GM12875 (cell line): Measurements from ENCODE around the gene RASGRF1.

ENCODE experiments used
- H3K4me3 ChIP-seq: one replicate; pipeline ENCODE4 v1.5.1; 2011; ENCODE audit warnings: low read depth, low read length, control low read depth
- TF ChIP-seq, protein P1 (sequence below): IDR thresholded peaks from 2 replicates; pipeline ENCODE4 v1.5.1; 2011; ENCODE audit warnings: low read depth, mild to moderate bottlenecking, control low read depth, inconsistent platforms, low read length, moderate library complexity, borderline replicate concordance; ENCODE audit not compliant: insufficient read depth

RASGRF1 gene

DNA sequence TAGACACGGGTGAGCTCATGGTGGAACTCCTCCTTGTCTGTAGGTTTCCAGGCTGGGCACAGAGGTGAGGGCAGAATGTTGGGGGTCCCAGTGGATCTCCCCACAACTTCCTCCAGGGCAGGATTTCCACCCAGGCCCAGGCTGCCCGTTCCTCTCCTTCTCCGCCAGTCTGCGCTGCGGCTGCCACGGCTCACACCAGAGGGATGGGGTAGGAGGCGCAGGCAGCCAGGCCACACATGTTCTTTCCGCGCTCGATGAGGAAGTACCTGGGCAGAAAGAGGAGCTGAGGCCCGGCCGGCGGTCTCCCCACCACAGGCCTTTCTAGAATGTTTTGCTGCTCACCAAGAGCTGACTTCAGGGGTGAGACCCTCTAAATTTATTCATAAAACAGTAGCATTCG, 168.6 kb downstream of the RASGRF1 start:
- H3K4me3 ChIP-seq, result no peak overlapping the region
- TF ChIP-seq, protein P1, sequence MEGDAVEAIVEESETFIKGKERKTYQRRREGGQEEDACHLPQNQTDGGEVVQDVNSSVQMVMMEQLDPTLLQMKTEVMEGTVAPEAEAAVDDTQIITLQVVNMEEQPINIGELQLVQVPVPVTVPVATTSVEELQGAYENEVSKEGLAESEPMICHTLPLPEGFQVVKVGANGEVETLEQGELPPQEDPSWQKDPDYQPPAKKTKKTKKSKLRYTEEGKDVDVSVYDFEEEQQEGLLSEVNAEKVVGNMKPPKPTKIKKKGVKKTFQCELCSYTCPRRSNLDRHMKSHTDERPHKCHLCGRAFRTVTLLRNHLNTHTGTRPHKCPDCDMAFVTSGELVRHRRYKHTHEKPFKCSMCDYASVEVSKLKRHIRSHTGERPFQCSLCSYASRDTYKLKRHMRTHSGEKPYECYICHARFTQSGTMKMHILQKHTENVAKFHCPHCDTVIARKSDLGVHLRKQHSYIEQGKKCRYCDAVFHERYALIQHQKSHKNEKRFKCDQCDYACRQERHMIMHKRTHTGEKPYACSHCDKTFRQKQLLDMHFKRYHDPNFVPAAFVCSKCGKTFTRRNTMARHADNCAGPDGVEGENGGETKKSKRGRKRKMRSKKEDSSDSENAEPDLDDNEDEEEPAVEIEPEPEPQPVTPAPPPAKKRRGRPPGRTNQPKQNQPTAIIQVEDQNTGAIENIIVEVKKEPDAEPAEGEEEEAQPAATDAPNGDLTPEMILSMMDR, result no peak

DNA sequence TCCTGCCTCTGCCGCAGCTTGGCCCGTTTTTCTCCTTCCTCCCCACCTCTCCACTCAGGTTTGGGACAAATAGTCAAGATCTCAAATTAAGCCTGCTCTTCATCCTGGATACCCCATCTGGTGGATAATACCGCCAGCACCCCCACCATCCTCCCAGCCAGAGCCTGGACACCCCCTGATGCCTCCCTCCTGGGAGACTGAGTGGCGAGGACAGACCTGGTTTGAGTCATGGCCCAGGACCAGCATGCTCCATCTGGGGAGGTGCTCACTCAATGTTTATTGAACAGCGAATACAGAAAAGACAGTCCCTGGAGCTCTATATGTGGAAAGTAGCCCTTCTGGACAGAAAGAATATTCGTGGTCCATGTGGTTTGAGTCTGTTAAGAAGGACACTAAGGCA, 169.1 kb downstream of the RASGRF1 start:
- TF ChIP-seq, protein P1, result no peak
- H3K4me3 ChIP-seq, result no peak overlapping the region

GRCh38 chr15:78917888-78918287, 172.7 kb downstream of the RASGRF1 start:
- H3K4me3 ChIP-seq, result no peak overlapping the region
- TF ChIP-seq, protein P1, result no peak

- TF ChIP-seq, protein P1, result no peak
Observed at GRCh38 chr15:78916088-78916487, 174.5 kb downstream of the RASGRF1 start.

GRCh38 chr15:78915341-78916087, 175.1 kb downstream of the RASGRF1 start:
- no peak overlapping the region for H3K4me3 ChIP-seq
- TF ChIP-seq, protein P1, result no peak

More at GRCh38 chr15:78916088-78916487, 174.5 kb downstream of the RASGRF1 start:
- H3K4me3 ChIP-seq, result no peak overlapping the region

DNA sequence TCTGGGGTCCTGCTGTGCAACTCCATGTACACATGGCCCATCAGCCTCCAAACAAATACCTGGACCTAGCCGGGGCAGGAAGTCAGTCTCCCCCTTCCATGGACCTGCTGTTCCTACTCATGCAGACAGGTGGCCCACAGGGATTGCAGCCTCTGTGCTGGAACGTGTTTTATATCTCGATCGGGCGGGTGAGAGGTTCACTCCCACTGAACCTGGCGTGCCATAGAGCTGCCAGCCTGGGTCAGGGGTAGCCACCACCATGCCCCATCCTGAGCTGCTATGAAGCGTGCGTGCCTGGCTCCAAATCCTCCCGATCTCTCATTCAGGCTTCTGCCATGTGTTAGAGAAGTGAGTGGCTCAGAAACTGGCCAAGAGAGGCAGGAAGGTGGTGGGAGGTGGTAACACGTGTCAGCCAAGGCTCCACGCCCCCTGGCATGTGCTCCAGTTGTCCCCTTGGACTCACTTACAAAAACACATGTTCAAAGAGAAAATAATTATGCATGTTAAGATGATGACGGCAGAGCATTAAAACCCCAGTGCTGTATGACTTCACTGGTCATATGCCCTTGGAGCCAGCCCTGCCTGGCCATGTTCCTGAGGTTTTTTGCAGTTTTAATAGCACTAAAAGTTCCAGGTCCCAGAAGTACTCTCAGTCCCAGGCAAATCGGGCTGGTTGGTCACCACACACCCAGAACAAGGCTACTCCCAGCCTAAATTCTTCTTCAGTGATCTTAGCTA, 176.4 kb downstream of the RASGRF1 start:
- TF ChIP-seq, protein P1, result peak; percentile 34; the same call in 1 of the 2 replicates

More for the DNA sequence above, 176.4 kb downstream of the RASGRF1 start:
- H3K4me3 ChIP-seq, result no peak overlapping the region
